Prostate gland (tissue), 2 donors: Measurements from ENCODE around the gene PADI1. TPM values are rescaled to one million over a fixed set of nuclear protein-coding genes. Genes with fewer than 3 reads are reported as not detected.

Experiments
- DNase-seq: peaks from one replicate; pipeline ENCODE4 v3.0.0-alpha.2; 2019; ENCODE audit warnings: low spot score
- H3K27ac ChIP-seq, 2 donors: fragments of 200-600 bp; sonication (generic); 2 replicates each; pipeline ENCODE4 v1.5.1; 2017 to 2019
- H3K27me3 ChIP-seq: fragments of 200-600 bp; sonication (generic); replicated peaks from 2 replicates; pipeline ENCODE4 v1.5.1; 2019; ENCODE audit not compliant: insufficient read depth
- H3K36me3 ChIP-seq, 2 donors: fragments of 200-600 bp; sonication (generic); 1 replicate in 1 of 2; 2 replicates in 1 of 2; pipeline versions ENCODE4 v1.5.1 to v1.8.1; 2017 to 2019
- H3K4me1 ChIP-seq: fragments of 200-600 bp; sonication (generic); replicated peaks from 2 replicates; pipeline ENCODE4 v1.5.1; 2019
- H3K4me3 ChIP-seq, 2 donors: fragments of 200-600 bp; sonication (generic); 2 replicates each; pipeline ENCODE4 v1.5.1; 2017 to 2019
- H3K9me3 ChIP-seq: fragments of 200-600 bp; sonication (generic); 2 replicates; pipeline ENCODE4 v1.5.1; 2017
- CTCF ChIP-seq, 4 experiments: fragments of 200-600 bp in 2 of 4; fragments of 450-650 bp in 2 of 4; sonication (generic) in 2 of 4; IDR thresholded peaks; 1 replicate in 3 of 4; 2 replicates in 1 of 4; pipeline ENCODE4 v1.5.1; 2016 to 2019; ENCODE audit warnings: antibody characterized with exemption in 4 of 4, mild to moderate bottlenecking in 2 of 4, moderate library complexity in 2 of 4
- POLR2A ChIP-seq: fragments of 450-650 bp; IDR thresholded peaks from one replicate; pipeline ENCODE4 v1.6.1; 2016; ENCODE audit warnings: antibody characterized with exemption, mild to moderate bottlenecking
- POLR2AphosphoS5 ChIP-seq: sonication (generic); formaldehyde crosslinking; IDR thresholded peaks from one replicate; pipeline ENCODE4 v1.6.1; 2017; ENCODE audit warnings: antibody characterized with exemption
- WGBS: methylation state at CpG from one replicate; pipeline ENCODE4 v1.1.5; 2018; 5-methylcytosine and 5-hydroxymethylcytosine counted together
- intact Hi-C: fragments of 100-400 bp; cut with DNase I; formaldehyde crosslinking; loops from one replicate; pipeline ENCODE4 v1.14.2; 2022
- total RNA-seq, 2 donors: library from RNA; depleted of rRNA; stranded (reverse); fragments of >200 nt; gene quantifications; one replicate each; pipeline ENCODE4 v1.1.0, GENCODE V29; 2016

Gene PADI1
- total RNA-seq, 2 donors from 2014 or later: 0.18 to 0.34 TPM

GRCh38 chr1:17206196-17206595 is 1.3 kb downstream of the PADI1 start:
- Histone ChIP-seq H3K27me3 (no peaks in the 10 kb centered on the region), H3K27ac (no peak overlapping the region), H3K36me3 (no peaks in the 10 kb centered on the region), H3K4me3 (no peak overlapping the region), H3K4me1 (no peaks in the 10 kb centered on the region), H3K9me3 (no peaks in the 10 kb centered on the region)
- intact Hi-C loops: no loop called here
- WGBS: 90% methylated on average over 4 of the region's 4 CpGs
- TF ChIP-seq POLR2AphosphoS5: no peak
- TF ChIP-seq CTCF (IDR thresholded peaks at IDR 0.05): no peak
- no peak for TF ChIP-seq POLR2A
- DNase-seq: no peak

- DNase-seq: no peak
- TF ChIP-seq POLR2AphosphoS5: no peak
- TF ChIP-seq POLR2A: no peak
- TF ChIP-seq CTCF (IDR thresholded peaks at IDR 0.05): no peak
- no peaks in the 10 kb centered on the region for H3K4me1 ChIP-seq
- no peaks in the 10 kb centered on the region for H3K36me3 ChIP-seq
- intact Hi-C loops: no loop called here
- WGBS: 70% methylated on average over 4 of the region's 4 CpGs
- H3K9me3 ChIP-seq: no peaks in the 10 kb centered on the region
- H3K27ac ChIP-seq: no peak overlapping the region
- H3K4me3 ChIP-seq: no peak overlapping the region
- no peaks in the 10 kb centered on the region for H3K27me3 ChIP-seq
Observed at GRCh38 chr1:17207046-17207445, 2.1 kb downstream of the PADI1 start.

- 77% methylated on average over 5 of the region's 5 CpGs for WGBS
- H3K27ac ChIP-seq: no peak overlapping the region
- intact Hi-C loops: no loop called here
- H3K9me3 ChIP-seq: no peaks in the 10 kb centered on the region
- H3K36me3 ChIP-seq: no peaks in the 10 kb centered on the region
- H3K4me3 ChIP-seq: no peak overlapping the region
- TF ChIP-seq POLR2A (no peak), POLR2AphosphoS5 (no peak), CTCF (IDR thresholded peaks at IDR 0.05) (no peak)
- H3K4me1 ChIP-seq: no peaks in the 10 kb centered on the region
- no peaks in the 10 kb centered on the region for H3K27me3 ChIP-seq
- no peak for DNase-seq
Observed at GRCh38 chr1:17207540-17207939, 2.6 kb downstream of the PADI1 start.

GRCh38 chr1:17207966-17208418 is 3.1 kb downstream of the PADI1 start:
- H3K27me3 ChIP-seq: no peaks in the 10 kb centered on the region
- H3K27ac ChIP-seq: no peak overlapping the region
- 71% methylated on average over 2 of the region's 2 CpGs for WGBS
- H3K4me3 ChIP-seq: no peak overlapping the region
- DNase-seq: no peak
- no peaks in the 10 kb centered on the region for H3K9me3 ChIP-seq
- no peaks in the 10 kb centered on the region for H3K4me1 ChIP-seq
- TF ChIP-seq POLR2AphosphoS5 (no peak), CTCF (IDR thresholded peaks at IDR 0.05) (no peak), POLR2A (no peak)
- H3K36me3 ChIP-seq: no peaks in the 10 kb centered on the region
- intact Hi-C loops: no loop called here

GRCh38 chr1:17208546-17208945 is 3.6 kb downstream of the PADI1 start:
- Histone ChIP-seq H3K27me3 (no peaks in the 10 kb centered on the region), H3K9me3 (no peaks in the 10 kb centered on the region)

More at GRCh38 chr1:17208546-17208945, 3.6 kb downstream of the PADI1 start:
- no peak overlapping the region for H3K4me3 ChIP-seq
- no peaks in the 10 kb centered on the region for H3K4me1 ChIP-seq
- intact Hi-C loops: no loop called here
- 96% methylated on average over 3 of the region's 3 CpGs for WGBS
- H3K27ac ChIP-seq: no peak overlapping the region
- no peak for DNase-seq
- no peak for TF ChIP-seq POLR2A
- no peak for TF ChIP-seq POLR2AphosphoS5
- TF ChIP-seq CTCF (IDR thresholded peaks at IDR 0.05): no peak
- no peaks in the 10 kb centered on the region for H3K36me3 ChIP-seq
